Lower leg skin (tissue), 3 donors: ENCODE measurements around the gene BEND2.

ENCODE experiments used
- CTCF ChIP-seq, 3 donors: fragments of 450-650 bp; IDR thresholded peaks; one replicate each; pipeline ENCODE4 v1.5.1; 2016; ENCODE audit warnings: antibody characterized with exemption in 3 of 3, mild to moderate bottlenecking in 3 of 3, moderate library complexity in 2 of 3
- POLR2A ChIP-seq, 2 donors: fragments of 450-650 bp; IDR thresholded peaks; one replicate each; pipeline ENCODE4 v1.6.1; 2016 to 2017; ENCODE audit warnings: antibody characterized with exemption in 2 of 2, mild to moderate bottlenecking in 1 of 2, moderate library complexity in 1 of 2

GRCh38 chrX:18129690-18130089 is 91.0 kb downstream of the BEND2 start:
- no peak for TF ChIP-seq CTCF (IDR thresholded peaks at IDR 0.05)
- no peak for TF ChIP-seq POLR2A (IDR thresholded peaks at IDR 0.05)
